ENCODE measurements around the gene CARHSP1. TPM values are rescaled to one million over a fixed set of nuclear protein-coding genes. Genes with fewer than 3 reads are reported as not detected.

The CARHSP1 gene
- polyA plus RNA-seq, 1 donor (not counting 4 experiments of a cell fraction or from before 2014, with no cell fraction given) = 61.9 TPM

DNA sequence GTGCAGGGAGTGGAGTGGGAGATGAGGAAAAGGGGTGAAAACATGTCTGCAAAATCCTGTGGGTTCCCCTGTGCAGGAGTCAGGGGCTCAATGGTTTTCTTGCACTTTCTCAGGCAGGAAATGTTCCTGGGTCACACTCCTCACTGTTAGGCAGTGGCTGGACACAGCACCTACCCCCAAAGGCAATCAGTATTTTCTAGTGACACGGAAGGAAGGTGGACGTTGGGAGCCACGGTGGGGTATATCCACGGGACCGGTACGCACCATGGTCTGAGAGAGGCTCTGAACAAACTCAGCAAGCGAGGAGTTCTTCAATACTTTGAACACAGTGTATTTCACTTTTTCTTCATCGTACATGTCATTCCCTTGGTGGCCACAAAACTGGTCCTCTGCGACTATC lies 34.2 kb upstream of the CARHSP1 start:
- H2AFZ ChIP-seq (ENCODE audit: control insufficient read depth, low read length) = no peak overlapping the region
- FAIRE-seq (no peak), DNase-seq (ENCODE audit: low read depth, low spot score) (no peak)
- peaks cover 38 to 69% of the 10 kb centered on the region in 2 experiments for H3K36me3 ChIP-seq (ENCODE audit: control insufficient read depth in 2 of 2, extremely low read depth in 1 of 2, insufficient read depth in 2 of 2, low read length in 2 of 2)
- H4K20me1 ChIP-seq (ENCODE audit: control insufficient read depth, extremely low read depth, insufficient read depth, low read length) = no peaks in the 10 kb centered on the region
- no peaks in the 10 kb centered on the region for H3K79me2 ChIP-seq (ENCODE audit: control insufficient read depth, insufficient read depth, low read length)
- no peaks in the 10 kb centered on the region for H3K27me3 ChIP-seq (ENCODE audit: control insufficient read depth, extremely low read depth, insufficient read depth, low read length)
- no peak for TF ChIP-seq CTCF (optimal IDR thresholded peaks at IDR 0.05 in 1 of 3, IDR thresholded peaks at IDR 0.05 in 1 of 3, conservative IDR thresholded peaks at IDR 0.05 in 1 of 3; ENCODE audit: extremely low read depth in 1 of 3, insufficient read depth in 2 of 3, low read length in 3 of 3)
- no peak for TF ChIP-seq EZH2 (IDR thresholded peaks at IDR 0.05; ENCODE audit: low read length)
- no peaks in the 10 kb centered on the region for H3K9me1 ChIP-seq (ENCODE audit: control insufficient read depth, extremely low read depth, insufficient read depth, low read length)
- H3K4me2 ChIP-seq (ENCODE audit: control insufficient read depth, extremely low read depth, insufficient read depth, low read depth, low read length) = no peak overlapping the region
- dilution Hi-C loops (cut with MboI; ENCODE audit: extremely low pct_ligation_motif_present, low sequenced_read_pairs) = no loop called here
- H3K4me1 ChIP-seq (ENCODE audit: control insufficient read depth, extremely low read depth, insufficient read depth, low read length) = no peaks in the 10 kb centered on the region
- H3K9ac ChIP-seq (ENCODE audit: control insufficient read depth, extremely low read depth, insufficient read depth, low read length) = no peak overlapping the region
- H3K4me3 ChIP-seq (ENCODE audit: control insufficient read depth in 2 of 3, extremely low read depth in 1 of 3, insufficient read depth in 2 of 3, low read depth in 1 of 3, low read length in 3 of 3) = no peak overlapping the region
- H3K27ac ChIP-seq (ENCODE audit: control insufficient read depth, insufficient read depth, low read length) = no peak overlapping the region
- H3K9me3 ChIP-seq (ENCODE audit: control insufficient read depth, low read depth, low read length) = no peaks in the 10 kb centered on the region

GRCh38 chr16:8901320-8901861 lies 32.6 kb upstream of the CARHSP1 start:
- no peak for FAIRE-seq
- H3K4me1 ChIP-seq (ENCODE audit: control insufficient read depth, extremely low read depth, insufficient read depth, low read length) = no peaks in the 10 kb centered on the region
- H3K4me2 ChIP-seq (ENCODE audit: control insufficient read depth, extremely low read depth, insufficient read depth, low read depth, low read length) = no peak overlapping the region
- H3K9me3 ChIP-seq (ENCODE audit: control insufficient read depth, low read depth, low read length) = no peaks in the 10 kb centered on the region
- no peaks in the 10 kb centered on the region for H3K27me3 ChIP-seq (ENCODE audit: control insufficient read depth, extremely low read depth, insufficient read depth, low read length)
- H3K9ac ChIP-seq (ENCODE audit: control insufficient read depth, extremely low read depth, insufficient read depth, low read length) = no peak overlapping the region
- no peaks in the 10 kb centered on the region for H3K79me2 ChIP-seq (ENCODE audit: control insufficient read depth, insufficient read depth, low read length)
- H4K20me1 ChIP-seq (ENCODE audit: control insufficient read depth, extremely low read depth, insufficient read depth, low read length) = no peaks in the 10 kb centered on the region
- H3K36me3 ChIP-seq (ENCODE audit: control insufficient read depth in 2 of 2, extremely low read depth in 1 of 2, insufficient read depth in 2 of 2, low read length in 2 of 2) = peaks cover 46 to 72% of the 10 kb centered on the region in 2 experiments
- TF ChIP-seq CTCF (optimal IDR thresholded peaks at IDR 0.05 in 1 of 3, IDR thresholded peaks at IDR 0.05 in 1 of 3, conservative IDR thresholded peaks at IDR 0.05 in 1 of 3; ENCODE audit: extremely low read depth in 1 of 3, insufficient read depth in 2 of 3, low read length in 3 of 3) (no peak), EZH2 (IDR thresholded peaks at IDR 0.05; ENCODE audit: low read length) (no peak)
- H2AFZ ChIP-seq (ENCODE audit: control insufficient read depth, low read length) = no peak overlapping the region
- H3K27ac ChIP-seq (ENCODE audit: control insufficient read depth, insufficient read depth, low read length) = no peak overlapping the region
- no peaks in the 10 kb centered on the region for H3K9me1 ChIP-seq (ENCODE audit: control insufficient read depth, extremely low read depth, insufficient read depth, low read length)
- H3K4me3 ChIP-seq (ENCODE audit: control insufficient read depth in 2 of 3, extremely low read depth in 1 of 3, insufficient read depth in 2 of 3, low read depth in 1 of 3, low read length in 3 of 3) = no peak overlapping the region
- no peak for DNase-seq (ENCODE audit: low read depth, low spot score)
- dilution Hi-C loops (cut with MboI; ENCODE audit: extremely low pct_ligation_motif_present, low sequenced_read_pairs) = no loop called here
